GM12865 (cell line): ENCODE measurements around the gene RABGAP1L.

Source experiments
- DNase-seq: peaks from one replicate; pipeline ENCODE4 v3.0.0; 2010; ENCODE audit warnings: low read depth
- H3K4me3 ChIP-seq: 2 replicates; pipeline ENCODE4 v1.5.1; 2011; ENCODE audit warnings: mild to moderate bottlenecking, low read depth, low read length, control low read depth
- CTCF ChIP-seq: IDR thresholded peaks from 2 replicates; pipeline ENCODE4 v1.5.1; 2011; ENCODE audit warnings: low read length, control low read depth, low read depth, inconsistent platforms; ENCODE audit not compliant: insufficient read depth; ENCODE audit errors: missing control alignments

RABGAP1L gene

GRCh38 chr1:174696026-174696821, 536.9 kb downstream of the RABGAP1L start:
- no peak for DNase-seq
- TF ChIP-seq CTCF: no peak
- H3K4me3 ChIP-seq: no peak overlapping the region

GRCh38 chr1:174700314-174700713, 541.0 kb downstream of the RABGAP1L start:
- H3K4me3 ChIP-seq: no peak overlapping the region
- no peak for TF ChIP-seq CTCF

GRCh38 chr1:174700775-174701174, 541.5 kb downstream of the RABGAP1L start:
- TF ChIP-seq CTCF: no peak
- no peak for DNase-seq
- no peak overlapping the region for H3K4me3 ChIP-seq

More at GRCh38 chr1:174700314-174700713, 541.0 kb downstream of the RABGAP1L start:
- no peak for DNase-seq

- DNase-seq: no peak
- no peak for TF ChIP-seq CTCF
- H3K4me3 ChIP-seq: no peak overlapping the region
These were observed 542.2 kb downstream of the RABGAP1L start for GRCh38 chr1:174701565-174701964.

- no peak for DNase-seq
- TF ChIP-seq CTCF: no peak
- H3K4me3 ChIP-seq: no peak overlapping the region
These were observed 542.7 kb downstream of the RABGAP1L start for GRCh38 chr1:174702011-174702410.

- no peak overlapping the region for H3K4me3 ChIP-seq
- TF ChIP-seq CTCF: no peak
- DNase-seq: no peak
These were observed 544.0 kb downstream of the RABGAP1L start for GRCh38 chr1:174703309-174703708.

GRCh38 chr1:174704300-174704699, 545.0 kb downstream of the RABGAP1L start:
- no peak for TF ChIP-seq CTCF
- DNase-seq: no peak
- no peak overlapping the region for H3K4me3 ChIP-seq
